ENCODE results near the gene MTA3. TPM values are rescaled to one million over a fixed set of nuclear protein-coding genes. Genes with fewer than 3 reads are reported as not detected.

MTA3 gene
- total and polyA plus RNA-seq, 2 donors (not counting 1 experiment from before 2014, with no cell fraction given) = 13.4 to 33.2 TPM

DNA sequence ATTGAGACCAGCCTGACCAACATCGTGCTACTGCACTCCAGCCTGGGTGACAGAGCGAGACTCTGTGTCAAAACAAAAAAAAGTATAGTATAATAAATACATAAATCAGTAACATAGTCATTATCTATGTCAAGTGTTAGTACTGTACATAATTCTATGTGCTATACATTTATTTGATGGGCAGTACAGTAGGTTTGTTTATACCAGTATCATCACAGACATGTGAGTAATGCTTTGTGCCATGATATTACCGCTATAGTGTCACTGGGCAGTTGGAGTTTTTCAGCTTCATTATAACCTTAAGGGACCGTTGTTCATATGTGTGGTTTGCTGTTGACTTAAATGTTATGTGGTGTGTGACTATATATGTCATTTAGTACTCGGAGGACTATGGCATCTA lies 24.9 kb downstream of the MTA3 start:
- CTCF ChIA-PET = no interaction called here
- peaks cover 7% of the 10 kb centered on the region in 2 donors for H3K4me1 ChIP-seq (ENCODE audit: control insufficient read depth in 2 of 2, insufficient read depth in 2 of 2, low read length in 2 of 2)

DNA sequence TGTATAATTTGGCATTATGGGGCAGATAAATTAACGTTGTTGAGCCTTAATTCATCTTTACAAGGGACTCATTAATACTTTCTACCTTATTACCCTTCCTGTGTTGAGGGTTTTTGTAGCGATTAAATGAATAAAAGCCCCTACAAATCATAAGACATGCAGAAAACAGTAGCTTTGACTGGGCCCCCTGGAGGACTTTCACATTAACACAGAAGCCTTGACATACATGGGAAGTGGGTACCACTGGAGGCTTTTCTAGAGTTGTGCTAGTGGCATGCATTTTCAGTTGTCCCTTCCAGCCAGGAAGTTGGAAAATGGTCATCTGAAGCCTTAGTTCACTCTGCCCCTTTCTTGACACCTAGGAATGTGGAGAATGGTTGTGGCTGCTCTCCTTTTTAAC lies 30.2 kb downstream of the MTA3 start:
- DNase-seq = no peak
- Histone ChIP-seq H3K79me2 (ENCODE audit: control insufficient read depth, insufficient read depth, low read length) (peaks cover 7% of the 10 kb centered on the region), H3K27me3 (replicated peaks in 1 of 4; ENCODE audit: control extremely low read depth in 1 of 4, control insufficient read depth in 3 of 4, insufficient read depth in 4 of 4, low read length in 3 of 4) (no peaks in the 10 kb centered on the region), H3K4me2 (replicated peaks; ENCODE audit: low read depth, low read length, poor library complexity, severe bottlenecking) (no peak overlapping the region), H3K27ac (ENCODE audit: low read length in 2 of 2) (no peak overlapping the region), H3K4me3 (ENCODE audit: control extremely low read depth in 1 of 5, extremely low read depth in 1 of 5, insufficient read depth in 1 of 5, low read depth in 2 of 5, low read length in 4 of 5) (no peak overlapping the region), H3K9me3 (ENCODE audit: control extremely low read depth in 1 of 3, control insufficient read depth in 2 of 3, insufficient read depth in 1 of 3, low read length in 2 of 3) (no peaks in the 10 kb centered on the region), H3K4me1 (ENCODE audit: control insufficient read depth in 2 of 2, insufficient read depth in 2 of 2, low read length in 2 of 2) (peaks cover 4 to 15% of the 10 kb centered on the region in 2 donors), H3K9ac (ENCODE audit: low read length) (no peak overlapping the region), H3K36me3 (replicated peaks in 1 of 2; ENCODE audit: control extremely low read depth in 1 of 2, control insufficient read depth in 1 of 2, extremely low read depth in 1 of 2, insufficient read depth in 2 of 2, low read length in 1 of 2) (no peaks in the 10 kb centered on the region), H2AFZ (ENCODE audit: insufficient read depth, low read depth, low read length, poor library complexity, severe bottlenecking) (no peak overlapping the region), H4K20me1 (ENCODE audit: control insufficient read depth, insufficient read depth, low read length, poor library complexity, severe bottlenecking) (no peaks in the 10 kb centered on the region)
- H3K27me3 Mint-ChIP-seq = no peaks in the 10 kb centered on the region
- H3K4me1 Mint-ChIP-seq = peaks cover 27% of the 10 kb centered on the region
- ChIA-PET CTCF (no interaction called here), POLR2A (no interaction called here)
- intact Hi-C loops (cut with micrococcal nuclease) = loop anchor here (5.0 kb wide), 1 partner anchor 341 kb away; no protein-coding TSS in a partner anchor
- no CpG with 5 or more reads among the region's 2 CpGs for WGBS (ENCODE audit: insufficient coverage)
- no peak for ATAC-seq (ENCODE audit: low read depth)
- no peak overlapping the region for H3K4me3 Mint-ChIP-seq
- H3K27ac Mint-ChIP-seq = peak overlapping the region; percentile 95
- H3K9me3 Mint-ChIP-seq (ENCODE audit: insufficient read depth) = no peaks in the 10 kb centered on the region
- TF ChIP-seq, protein P1, sequence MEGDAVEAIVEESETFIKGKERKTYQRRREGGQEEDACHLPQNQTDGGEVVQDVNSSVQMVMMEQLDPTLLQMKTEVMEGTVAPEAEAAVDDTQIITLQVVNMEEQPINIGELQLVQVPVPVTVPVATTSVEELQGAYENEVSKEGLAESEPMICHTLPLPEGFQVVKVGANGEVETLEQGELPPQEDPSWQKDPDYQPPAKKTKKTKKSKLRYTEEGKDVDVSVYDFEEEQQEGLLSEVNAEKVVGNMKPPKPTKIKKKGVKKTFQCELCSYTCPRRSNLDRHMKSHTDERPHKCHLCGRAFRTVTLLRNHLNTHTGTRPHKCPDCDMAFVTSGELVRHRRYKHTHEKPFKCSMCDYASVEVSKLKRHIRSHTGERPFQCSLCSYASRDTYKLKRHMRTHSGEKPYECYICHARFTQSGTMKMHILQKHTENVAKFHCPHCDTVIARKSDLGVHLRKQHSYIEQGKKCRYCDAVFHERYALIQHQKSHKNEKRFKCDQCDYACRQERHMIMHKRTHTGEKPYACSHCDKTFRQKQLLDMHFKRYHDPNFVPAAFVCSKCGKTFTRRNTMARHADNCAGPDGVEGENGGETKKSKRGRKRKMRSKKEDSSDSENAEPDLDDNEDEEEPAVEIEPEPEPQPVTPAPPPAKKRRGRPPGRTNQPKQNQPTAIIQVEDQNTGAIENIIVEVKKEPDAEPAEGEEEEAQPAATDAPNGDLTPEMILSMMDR (IDR thresholded peaks at IDR 0.05) = no peak
- no peak for TF ChIP-seq EZH2 (IDR thresholded peaks at IDR 0.05; ENCODE audit: borderline replicate concordance, insufficient read depth, low read depth, low read length, poor library complexity, severe bottlenecking)

More for the DNA sequence above, 24.9 kb downstream of the MTA3 start:
- Histone ChIP-seq H3K9me3 (ENCODE audit: control extremely low read depth in 1 of 3, control insufficient read depth in 2 of 3, insufficient read depth in 1 of 3, low read length in 2 of 3) (no peaks in the 10 kb centered on the region), H3K27ac (ENCODE audit: low read length in 2 of 2) (no peak overlapping the region), H3K4me3 (ENCODE audit: control extremely low read depth in 1 of 5, extremely low read depth in 1 of 5, insufficient read depth in 1 of 5, low read depth in 2 of 5, low read length in 4 of 5) (no peak overlapping the region), H3K27me3 (replicated peaks in 1 of 4; ENCODE audit: control extremely low read depth in 1 of 4, control insufficient read depth in 3 of 4, insufficient read depth in 4 of 4, low read length in 3 of 4) (no peaks in the 10 kb centered on the region), H3K9ac (ENCODE audit: low read length) (no peak overlapping the region), H3K36me3 (replicated peaks in 1 of 2; ENCODE audit: control extremely low read depth in 1 of 2, control insufficient read depth in 1 of 2, extremely low read depth in 1 of 2, insufficient read depth in 2 of 2, low read length in 1 of 2) (peaks cover 0 to 2% of the 10 kb centered on the region in 2 experiments), H4K20me1 (ENCODE audit: control insufficient read depth, insufficient read depth, low read length, poor library complexity, severe bottlenecking) (no peaks in the 10 kb centered on the region), H2AFZ (ENCODE audit: insufficient read depth, low read depth, low read length, poor library complexity, severe bottlenecking) (no peak overlapping the region), H3K4me2 (replicated peaks; ENCODE audit: low read depth, low read length, poor library complexity, severe bottlenecking) (no peak overlapping the region), H3K79me2 (ENCODE audit: control insufficient read depth, insufficient read depth, low read length) (peaks cover 3% of the 10 kb centered on the region)
- WGBS (ENCODE audit: insufficient coverage) = no CpG with 5 or more reads among the region's 5 CpGs
- intact Hi-C loops (cut with micrococcal nuclease) = no loop called here
- ATAC-seq (ENCODE audit: low read depth) (no peak), DNase-seq (no peak)
- Mint-ChIP-seq H3K27me3 (no peaks in the 10 kb centered on the region), H3K27ac (no peak overlapping the region), H3K9me3 (ENCODE audit: insufficient read depth) (no peaks in the 10 kb centered on the region), H3K4me1 (peaks cover 10% of the 10 kb centered on the region), H3K4me3 (no peak overlapping the region)
- POLR2A ChIA-PET = no interaction called here
- TF ChIP-seq, protein P1 (IDR thresholded peaks at IDR 0.05) = no peak
- TF ChIP-seq EZH2 (IDR thresholded peaks at IDR 0.05; ENCODE audit: borderline replicate concordance, insufficient read depth, low read depth, low read length, poor library complexity, severe bottlenecking) = no peak

Measured in B cell (primary cell).